ENCODE measurements around the gene AMDHD2.
"Not testable (repeated sequence)": the region's sequence is repeated elsewhere in the genome, so short reads cannot be mapped to it uniquely, and the experiment has no call there.

The AMDHD2 gene

GRCh38 chr16:2535625-2536013, 15.4 kb downstream of the AMDHD2 start:
- ATAC-seq = no peak

- peak; percentile 90 to 92 for ATAC-seq
Observed at GRCh38 chr16:2537451-2538379, 17.5 kb downstream of the AMDHD2 start, which contains the start of gene PDPK1. Gene PDPK1 (plus strand): TSS chr16:2538021. CDS start chr16:2538113, 92 bp downstream.

- ATAC-seq = not testable (repeated sequence)
Observed at GRCh38 chr16:2539192-2539844, 19.1 kb downstream of the AMDHD2 start.

GRCh38 chr16:2539845-2540458, 19.8 kb downstream of the AMDHD2 start:
- ATAC-seq = peak in 1 of 2 donors; percentile 14

GRCh38 chr16:2540912-2541311, 20.7 kb downstream of the AMDHD2 start:
- ATAC-seq = not testable (repeated sequence)

GRCh38 chr16:2541409-2541808, 21.2 kb downstream of the AMDHD2 start:
- ATAC-seq = not testable (repeated sequence)

GRCh38 chr16:2543771-2544170, 23.6 kb downstream of the AMDHD2 start:
- not testable (repeated sequence) for ATAC-seq

- ATAC-seq = not testable (repeated sequence)
Observed at GRCh38 chr16:2550283-2550878, 30.2 kb downstream of the AMDHD2 start.

- not testable (repeated sequence) for ATAC-seq
Observed at GRCh38 chr16:2551420-2551889, 31.3 kb downstream of the AMDHD2 start.

- not testable (repeated sequence) for ATAC-seq
Observed at GRCh38 chr16:2554709-2555425, 34.7 kb downstream of the AMDHD2 start.

- ATAC-seq = not testable (repeated sequence)
Observed at GRCh38 chr16:2557150-2557549, 37.0 kb downstream of the AMDHD2 start.

- ATAC-seq = peak; percentile 14 to 17
Observed at GRCh38 chr16:2560131-2560797, 40.1 kb downstream of the AMDHD2 start.

GRCh38 chr16:2560798-2561133, 40.6 kb downstream of the AMDHD2 start:
- peak; percentile 84 to 91 for ATAC-seq

- ATAC-seq = not testable (repeated sequence)
Observed at GRCh38 chr16:2567506-2567905, 47.3 kb downstream of the AMDHD2 start.

GRCh38 chr16:2568573-2568972, 48.4 kb downstream of the AMDHD2 start:
- ATAC-seq = not testable (repeated sequence)

GRCh38 chr16:2572704-2573103, 52.5 kb downstream of the AMDHD2 start:
- ATAC-seq = peak; percentile 86 to 94

- ATAC-seq = not testable (repeated sequence)
Observed at GRCh38 chr16:2575839-2576238, 55.7 kb downstream of the AMDHD2 start.

- not testable (repeated sequence) for ATAC-seq
Observed at GRCh38 chr16:2577044-2577443, 56.9 kb downstream of the AMDHD2 start.

GRCh38 chr16:2578905-2579304, 58.7 kb downstream of the AMDHD2 start:
- not testable (repeated sequence) for ATAC-seq

- not testable (repeated sequence) for ATAC-seq
Observed at GRCh38 chr16:2580143-2580542, 60.0 kb downstream of the AMDHD2 start.

- not testable (repeated sequence) for ATAC-seq
Observed at GRCh38 chr16:2580818-2581217, 60.6 kb downstream of the AMDHD2 start.

Measured in activated CD4-positive, CD25-positive, alpha-beta regulatory T cell treated with anti-CD3 and anti-CD28 coated beads, Interleukin-2, amount 50 U/mL, for 24 hours (primary cell).